ENCODE data around the gene PRDM12.

DNA sequence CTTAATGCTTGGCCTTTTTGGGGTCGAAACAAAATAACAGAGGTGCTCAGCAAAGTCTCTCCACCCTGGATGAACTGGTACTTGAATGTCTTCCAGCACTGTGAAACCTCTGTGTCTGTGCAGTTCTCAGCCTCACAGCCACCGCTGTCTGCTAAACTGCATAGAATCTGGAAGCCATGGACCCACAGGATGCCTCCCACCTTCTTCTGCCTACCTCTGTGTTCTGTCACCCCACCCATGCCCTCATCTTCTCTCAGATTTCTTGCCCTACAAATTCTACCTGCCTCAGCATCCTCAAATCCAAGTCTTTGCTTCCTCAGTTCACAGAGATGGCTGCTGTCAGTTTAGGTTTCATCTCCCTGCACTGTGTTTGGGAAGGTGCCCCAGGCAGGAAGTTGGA, 64.8 kb downstream of the PRDM12 start:
- TF ChIP-seq EZH2 (IDR thresholded peaks at IDR 0.05; ENCODE audit: borderline replicate concordance, low read length) = no peak
- TF ChIP-seq, protein P1, sequence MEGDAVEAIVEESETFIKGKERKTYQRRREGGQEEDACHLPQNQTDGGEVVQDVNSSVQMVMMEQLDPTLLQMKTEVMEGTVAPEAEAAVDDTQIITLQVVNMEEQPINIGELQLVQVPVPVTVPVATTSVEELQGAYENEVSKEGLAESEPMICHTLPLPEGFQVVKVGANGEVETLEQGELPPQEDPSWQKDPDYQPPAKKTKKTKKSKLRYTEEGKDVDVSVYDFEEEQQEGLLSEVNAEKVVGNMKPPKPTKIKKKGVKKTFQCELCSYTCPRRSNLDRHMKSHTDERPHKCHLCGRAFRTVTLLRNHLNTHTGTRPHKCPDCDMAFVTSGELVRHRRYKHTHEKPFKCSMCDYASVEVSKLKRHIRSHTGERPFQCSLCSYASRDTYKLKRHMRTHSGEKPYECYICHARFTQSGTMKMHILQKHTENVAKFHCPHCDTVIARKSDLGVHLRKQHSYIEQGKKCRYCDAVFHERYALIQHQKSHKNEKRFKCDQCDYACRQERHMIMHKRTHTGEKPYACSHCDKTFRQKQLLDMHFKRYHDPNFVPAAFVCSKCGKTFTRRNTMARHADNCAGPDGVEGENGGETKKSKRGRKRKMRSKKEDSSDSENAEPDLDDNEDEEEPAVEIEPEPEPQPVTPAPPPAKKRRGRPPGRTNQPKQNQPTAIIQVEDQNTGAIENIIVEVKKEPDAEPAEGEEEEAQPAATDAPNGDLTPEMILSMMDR (IDR thresholded peaks at IDR 0.05; ENCODE audit: low read length) = no peak

All from OCI-LY1 (cell line).